Gastrocnemius medialis (tissue), 4 donors: ENCODE data around the gene USP2. TPM values are rescaled to one million over a fixed set of nuclear protein-coding genes. Genes with fewer than 3 reads are reported as not detected.

Experiments
- ATAC-seq, 2 donors: fragments of 150-250 bp; one replicate each; pipeline ENCODE4 v1.9.1; 2016
- DNase-seq, 2 donors: peaks; one replicate each; pipeline ENCODE4 v3.0.0-alpha.2; 2019
- H3K27ac ChIP-seq, 4 donors: fragments of 200-600 bp; sonication (generic); 1 replicate in 1 of 4; 2 replicates in 3 of 4; pipeline ENCODE4 v1.5.1; 2016 to 2018; ENCODE audit warnings: mild to moderate bottlenecking in 2 of 4, moderate library complexity in 1 of 4
- H3K27me3 ChIP-seq, 3 donors: fragments of 200-600 bp; sonication (generic) in 2 of 3; 1 replicate in 1 of 3; 2 replicates in 2 of 3; pipeline versions ENCODE4 v1.5.1 to v1.6.0; 2016 to 2019; ENCODE audit warnings: mild to moderate bottlenecking in 1 of 3, moderate library complexity in 1 of 3
- H3K36me3 ChIP-seq, 2 donors: fragments of 200-600 bp; sonication (generic) in 1 of 2; one replicate each; pipeline ENCODE4 v1.5.1; 2017 to 2018
- H3K4me1 ChIP-seq, 2 donors: fragments of 200-600 bp; sonication (generic) in 1 of 2; one replicate each; pipeline ENCODE4 v1.5.1; 2016 to 2017; ENCODE audit warnings: mild to moderate bottlenecking in 2 of 2
- H3K4me3 ChIP-seq, 4 donors: fragments of 200-600 bp; sonication (generic) in 3 of 4; 1 replicate in 1 of 4; 2 replicates in 3 of 4; pipeline ENCODE4 v1.5.1; 2016 to 2019; ENCODE audit warnings: mild to moderate bottlenecking in 2 of 4
- H3K9me3 ChIP-seq, 3 donors: fragments of 200-600 bp; sonication (generic) in 2 of 3; 1 replicate in 1 of 3; 2 replicates in 2 of 3; pipeline ENCODE4 v1.5.1; 2016 to 2019
- POLR2A ChIP-seq, 2 donors: fragments of 450-650 bp; IDR thresholded peaks; one replicate each; pipeline ENCODE4 v1.6.1; 2017; ENCODE audit warnings: antibody characterized with exemption in 2 of 2, mild to moderate bottlenecking in 2 of 2, moderate library complexity in 2 of 2
- in situ Hi-C, 4 donors: fragments of 200-750 bp; cut with MboI; loops; one replicate each; pipeline versions ENCODE4 v1.15.0 to v1.8.0; 2017; ENCODE audit warnings: low sequenced_read_pairs in 4 of 4
- intact Hi-C: fragments of 100-400 bp; cut with DNase I; formaldehyde crosslinking; loops from one replicate; pipeline ENCODE4 v1.15.1; 2023; ENCODE audit warnings: low total_unique reads
- total RNA-seq, 4 donors: library from RNA; depleted of rRNA; stranded (reverse); fragments of >200 nt; gene quantifications; one replicate each; pipeline versions ENCODE4 v1.1.0 to v1.2.3, GENCODE V29; 2016
- TF ChIP-seq, protein P1 (sequence below), 5 experiments: fragments of 450-650 bp in 3 of 5; fragments of 200-600 bp in 2 of 5; sonication (generic) in 2 of 5; IDR thresholded peaks in 4 of 5; conservative IDR thresholded peaks in 1 of 5; 1 replicate in 4 of 5; 2 replicates in 1 of 5; pipeline ENCODE4 v1.5.1; 2016 to 2019; ENCODE audit warnings: antibody characterized with exemption in 5 of 5, mild to moderate bottlenecking in 3 of 5, moderate library complexity in 3 of 5

USP2 gene
- total RNA-seq, 4 donors from 2014 or later: 19.4 to 105 (median 46.0) TPM

DNA sequence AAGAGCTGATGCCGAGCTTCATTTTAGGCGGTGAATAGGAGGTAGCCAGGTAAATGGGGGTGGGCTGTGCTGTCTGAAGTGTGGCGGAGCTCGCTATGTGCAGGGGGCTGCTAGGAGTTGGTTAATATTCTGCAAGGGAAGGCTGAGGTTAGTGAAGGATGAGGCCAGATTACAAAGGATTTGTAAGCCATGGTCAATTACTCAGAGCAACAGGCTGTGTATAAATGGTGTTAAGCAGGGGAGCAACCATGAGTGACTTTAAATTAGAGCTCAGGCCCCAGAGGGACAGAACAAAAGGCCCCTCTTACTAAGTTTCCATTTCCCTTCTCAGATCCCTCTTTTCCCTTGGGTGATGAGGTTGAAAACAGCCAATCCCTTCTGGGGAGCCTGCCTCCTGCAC is 57.3 kb downstream of the USP2 start:
- no peak for DNase-seq
- no peaks in the 10 kb centered on the region for H3K9me3 ChIP-seq
- no peak for ATAC-seq
- H3K36me3 ChIP-seq: no peaks in the 10 kb centered on the region
- TF ChIP-seq, protein P1, sequence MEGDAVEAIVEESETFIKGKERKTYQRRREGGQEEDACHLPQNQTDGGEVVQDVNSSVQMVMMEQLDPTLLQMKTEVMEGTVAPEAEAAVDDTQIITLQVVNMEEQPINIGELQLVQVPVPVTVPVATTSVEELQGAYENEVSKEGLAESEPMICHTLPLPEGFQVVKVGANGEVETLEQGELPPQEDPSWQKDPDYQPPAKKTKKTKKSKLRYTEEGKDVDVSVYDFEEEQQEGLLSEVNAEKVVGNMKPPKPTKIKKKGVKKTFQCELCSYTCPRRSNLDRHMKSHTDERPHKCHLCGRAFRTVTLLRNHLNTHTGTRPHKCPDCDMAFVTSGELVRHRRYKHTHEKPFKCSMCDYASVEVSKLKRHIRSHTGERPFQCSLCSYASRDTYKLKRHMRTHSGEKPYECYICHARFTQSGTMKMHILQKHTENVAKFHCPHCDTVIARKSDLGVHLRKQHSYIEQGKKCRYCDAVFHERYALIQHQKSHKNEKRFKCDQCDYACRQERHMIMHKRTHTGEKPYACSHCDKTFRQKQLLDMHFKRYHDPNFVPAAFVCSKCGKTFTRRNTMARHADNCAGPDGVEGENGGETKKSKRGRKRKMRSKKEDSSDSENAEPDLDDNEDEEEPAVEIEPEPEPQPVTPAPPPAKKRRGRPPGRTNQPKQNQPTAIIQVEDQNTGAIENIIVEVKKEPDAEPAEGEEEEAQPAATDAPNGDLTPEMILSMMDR (IDR thresholded peaks at IDR 0.05 in 4 of 5, conservative IDR thresholded peaks at IDR 0.05 in 1 of 5): no peak
- no peak for TF ChIP-seq POLR2A (IDR thresholded peaks at IDR 0.05)
- H3K4me3 ChIP-seq: no peak overlapping the region
- peaks cover 8 to 17% of the 10 kb centered on the region in 2 donors for H3K4me1 ChIP-seq
- H3K27ac ChIP-seq: no peak overlapping the region
- peaks cover 0 to 10% (median 0%) of the 10 kb centered on the region in 3 donors for H3K27me3 ChIP-seq
- in situ Hi-C loops (loop anchor here in 2 of 4 donors (10.0 kb wide), 2 partner anchors 119 to 129 kb away; partner anchors contain the start of gene CBL (in 1 of the 2)), intact Hi-C loops (no loop called here)

DNA sequence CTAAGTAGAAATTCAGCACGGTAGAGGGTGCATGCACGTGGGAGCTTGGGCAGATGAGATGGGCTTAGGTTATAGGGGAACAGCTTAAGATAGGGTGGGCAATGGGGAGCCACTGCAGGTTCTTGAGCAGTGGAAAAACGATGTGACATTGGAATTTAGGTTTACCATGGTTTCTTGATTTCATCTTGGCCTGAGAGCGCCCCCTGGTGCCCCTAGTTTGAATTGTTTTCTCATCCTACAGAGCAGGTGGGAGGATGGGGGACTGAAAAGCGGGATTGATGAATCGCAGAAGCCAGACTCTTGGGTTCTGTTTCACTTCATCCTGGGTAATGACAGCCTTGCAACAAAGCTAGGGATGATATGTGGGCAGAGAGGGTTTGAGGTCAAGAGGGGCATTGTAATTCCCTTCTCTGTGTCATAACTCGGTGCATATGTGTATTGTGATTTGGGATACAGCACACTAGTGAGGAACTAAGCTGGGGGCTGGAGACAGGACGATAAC is 57.9 kb downstream of the USP2 start:
- H3K27me3 ChIP-seq: peaks cover 0 to 10% (median 0%) of the 10 kb centered on the region in 3 donors
- H3K9me3 ChIP-seq: no peaks in the 10 kb centered on the region
- DNase-seq (peak in 1 of 2 donors; percentile 65), ATAC-seq (peak; percentile 21 to 50)
- in situ Hi-C loops: loop anchor here in 2 of 4 donors (10.0 kb wide), 2 partner anchors 119 to 129 kb away; partner anchors contain the start of gene CBL (in 1 of the 2)
- TF ChIP-seq POLR2A (IDR thresholded peaks at IDR 0.05): no peak
- TF ChIP-seq, protein P1 (IDR thresholded peaks at IDR 0.05 in 4 of 5, conservative IDR thresholded peaks at IDR 0.05 in 1 of 5): peak; percentile 64 to 86 (median 81)
- H3K4me3 ChIP-seq: no peak overlapping the region
- intact Hi-C loops: loop anchor here (1.0 kb wide), 1 partner anchor 118 kb away; no protein-coding TSS in a partner anchor
- H3K4me1 ChIP-seq: peaks cover 8 to 20% of the 10 kb centered on the region in 2 donors
- H3K36me3 ChIP-seq: no peaks in the 10 kb centered on the region
- peak overlapping the region in 1 of 4 donors; percentile 85 for H3K27ac ChIP-seq

DNA sequence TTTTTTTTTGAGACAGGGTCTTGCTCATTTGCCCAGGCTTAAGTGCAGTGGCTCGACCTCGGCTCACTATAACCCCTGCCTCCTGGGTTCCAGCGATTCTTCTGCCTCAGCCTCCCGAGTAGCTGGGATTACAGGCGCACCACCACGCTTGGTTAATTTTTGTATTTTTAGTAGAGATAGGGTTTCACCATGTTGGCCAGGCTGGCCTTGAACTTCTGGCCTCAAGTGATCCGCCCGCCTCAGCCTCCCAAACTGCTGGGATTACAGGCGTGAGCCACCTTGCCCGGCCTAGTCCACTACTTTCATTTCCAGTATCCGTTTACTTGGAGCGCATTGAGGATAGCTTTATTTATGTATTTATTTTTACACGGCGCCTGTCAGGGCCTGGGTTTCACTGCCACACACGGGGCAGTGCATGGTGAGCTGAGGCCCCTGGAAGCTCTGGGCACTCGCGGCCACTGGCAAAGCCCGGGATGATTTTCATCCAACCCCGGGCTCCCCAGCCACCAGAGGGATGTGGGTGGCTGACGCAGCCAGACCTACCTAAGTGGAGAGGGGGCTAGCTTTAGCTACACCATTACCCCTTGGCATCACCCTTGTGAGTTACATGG is 58.5 kb downstream of the USP2 start:
- H3K27me3 ChIP-seq: peaks cover 0 to 10% (median 0%) of the 10 kb centered on the region in 3 donors
- in situ Hi-C loops: loop anchor here in 2 of 4 donors (10.0 kb wide), 2 partner anchors 118 to 128 kb away; partner anchors contain the start of gene CBL (in 1 of the 2)
- DNase-seq: no peak
- TF ChIP-seq, protein P1 (IDR thresholded peaks at IDR 0.05 in 4 of 5, conservative IDR thresholded peaks at IDR 0.05 in 1 of 5): no peak
- TF ChIP-seq POLR2A (IDR thresholded peaks at IDR 0.05): no peak
- peak overlapping the region in 3 of 4 donors; percentile 85 for H3K27ac ChIP-seq
- intact Hi-C loops: loop anchor here (1.0 kb wide), 1 partner anchor 118 kb away; no protein-coding TSS in a partner anchor
- no peak overlapping the region for H3K4me3 ChIP-seq
- H3K9me3 ChIP-seq: no peaks in the 10 kb centered on the region
- H3K36me3 ChIP-seq: no peaks in the 10 kb centered on the region
- peaks cover 11 to 26% of the 10 kb centered on the region in 2 donors for H3K4me1 ChIP-seq
- no peak for ATAC-seq

DNA sequence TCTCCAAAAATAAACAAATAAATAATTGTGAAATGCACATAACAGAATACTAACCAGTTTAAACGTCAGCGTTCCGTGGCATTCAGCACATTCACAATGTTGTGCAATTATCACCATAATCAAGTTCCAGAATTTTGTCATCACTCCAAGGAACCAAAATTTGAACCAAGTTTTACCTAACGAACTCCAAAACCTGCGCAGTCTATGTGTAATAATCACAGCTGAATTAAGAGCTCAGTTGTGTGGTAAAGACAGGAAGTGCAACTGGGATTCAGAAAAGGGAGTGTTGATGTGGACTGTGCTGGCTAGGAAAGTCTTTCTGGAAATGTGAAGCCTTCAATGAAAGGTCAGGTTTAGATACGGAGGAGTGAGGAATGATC is 59.1 kb downstream of the USP2 start:
- peaks cover 0 to 10% (median 0%) of the 10 kb centered on the region in 3 donors for H3K27me3 ChIP-seq
- H3K9me3 ChIP-seq: no peaks in the 10 kb centered on the region
- DNase-seq (no peak), ATAC-seq (no peak)
- H3K4me3 ChIP-seq: peak overlapping the region in 1 of 4 donors; percentile 62
- in situ Hi-C loops (loop anchor here in 2 of 4 donors (10.0 kb wide), 2 partner anchors 118 to 128 kb away; partner anchors contain the start of gene CBL (in 1 of the 2)), intact Hi-C loops (no loop called here)
- H3K27ac ChIP-seq: peak overlapping the region; percentile 68 to 85 (median 85)
- no peaks in the 10 kb centered on the region for H3K36me3 ChIP-seq
- no peak for TF ChIP-seq POLR2A (IDR thresholded peaks at IDR 0.05)
- TF ChIP-seq, protein P1 (IDR thresholded peaks at IDR 0.05 in 4 of 5, conservative IDR thresholded peaks at IDR 0.05 in 1 of 5): no peak
- peaks cover 17 to 32% of the 10 kb centered on the region in 2 donors for H3K4me1 ChIP-seq
